ENCODE results near the gene SGCD. TPM values are rescaled to one million over a fixed set of nuclear protein-coding genes. Genes with fewer than 3 reads are reported as not detected.

Gene SGCD
- total and polyA plus RNA-seq, 9 of the 15 experiments (the other 6 are each of a cell fraction or from before 2014, with no cell fraction given): not detected

DNA sequence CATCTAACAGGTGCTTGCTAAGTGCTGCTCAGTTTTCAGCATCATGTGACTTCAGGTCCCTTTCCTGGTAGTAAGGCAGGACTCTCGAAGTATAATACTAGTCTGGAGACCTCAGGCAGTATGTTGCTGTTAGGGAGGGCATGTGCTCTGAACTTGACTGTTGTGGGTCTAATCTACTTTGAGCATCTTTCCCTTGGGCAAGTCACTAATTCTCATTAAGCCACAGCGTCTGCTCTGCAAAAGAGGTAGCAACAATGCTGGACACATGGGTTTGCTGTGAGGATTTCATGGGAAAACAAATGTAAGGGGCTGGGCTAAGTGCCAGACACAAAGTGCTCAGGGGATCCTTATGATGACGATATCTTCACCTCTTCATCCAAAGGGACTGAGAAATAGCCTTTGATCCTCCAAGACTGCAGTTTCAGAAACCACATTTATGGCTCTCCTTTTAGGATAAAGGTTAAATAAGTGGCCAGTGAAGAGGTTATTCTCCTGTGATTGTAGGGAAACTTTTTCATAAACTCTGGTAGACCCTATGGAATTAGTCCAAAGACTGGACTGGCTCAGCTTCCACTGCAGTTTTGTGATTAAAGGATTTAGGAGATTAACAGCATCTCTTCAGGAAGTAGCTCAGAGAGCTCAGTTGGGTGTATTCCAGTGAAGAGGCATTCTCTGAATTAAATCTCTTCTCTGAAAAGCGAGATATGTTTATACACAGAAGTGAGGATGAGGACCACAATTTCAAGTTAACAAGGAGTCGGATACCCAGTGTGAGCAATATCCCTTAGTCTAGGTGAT, 216.6 kb downstream of the SGCD start (continued):
- TF ChIP-seq, protein P1, sequence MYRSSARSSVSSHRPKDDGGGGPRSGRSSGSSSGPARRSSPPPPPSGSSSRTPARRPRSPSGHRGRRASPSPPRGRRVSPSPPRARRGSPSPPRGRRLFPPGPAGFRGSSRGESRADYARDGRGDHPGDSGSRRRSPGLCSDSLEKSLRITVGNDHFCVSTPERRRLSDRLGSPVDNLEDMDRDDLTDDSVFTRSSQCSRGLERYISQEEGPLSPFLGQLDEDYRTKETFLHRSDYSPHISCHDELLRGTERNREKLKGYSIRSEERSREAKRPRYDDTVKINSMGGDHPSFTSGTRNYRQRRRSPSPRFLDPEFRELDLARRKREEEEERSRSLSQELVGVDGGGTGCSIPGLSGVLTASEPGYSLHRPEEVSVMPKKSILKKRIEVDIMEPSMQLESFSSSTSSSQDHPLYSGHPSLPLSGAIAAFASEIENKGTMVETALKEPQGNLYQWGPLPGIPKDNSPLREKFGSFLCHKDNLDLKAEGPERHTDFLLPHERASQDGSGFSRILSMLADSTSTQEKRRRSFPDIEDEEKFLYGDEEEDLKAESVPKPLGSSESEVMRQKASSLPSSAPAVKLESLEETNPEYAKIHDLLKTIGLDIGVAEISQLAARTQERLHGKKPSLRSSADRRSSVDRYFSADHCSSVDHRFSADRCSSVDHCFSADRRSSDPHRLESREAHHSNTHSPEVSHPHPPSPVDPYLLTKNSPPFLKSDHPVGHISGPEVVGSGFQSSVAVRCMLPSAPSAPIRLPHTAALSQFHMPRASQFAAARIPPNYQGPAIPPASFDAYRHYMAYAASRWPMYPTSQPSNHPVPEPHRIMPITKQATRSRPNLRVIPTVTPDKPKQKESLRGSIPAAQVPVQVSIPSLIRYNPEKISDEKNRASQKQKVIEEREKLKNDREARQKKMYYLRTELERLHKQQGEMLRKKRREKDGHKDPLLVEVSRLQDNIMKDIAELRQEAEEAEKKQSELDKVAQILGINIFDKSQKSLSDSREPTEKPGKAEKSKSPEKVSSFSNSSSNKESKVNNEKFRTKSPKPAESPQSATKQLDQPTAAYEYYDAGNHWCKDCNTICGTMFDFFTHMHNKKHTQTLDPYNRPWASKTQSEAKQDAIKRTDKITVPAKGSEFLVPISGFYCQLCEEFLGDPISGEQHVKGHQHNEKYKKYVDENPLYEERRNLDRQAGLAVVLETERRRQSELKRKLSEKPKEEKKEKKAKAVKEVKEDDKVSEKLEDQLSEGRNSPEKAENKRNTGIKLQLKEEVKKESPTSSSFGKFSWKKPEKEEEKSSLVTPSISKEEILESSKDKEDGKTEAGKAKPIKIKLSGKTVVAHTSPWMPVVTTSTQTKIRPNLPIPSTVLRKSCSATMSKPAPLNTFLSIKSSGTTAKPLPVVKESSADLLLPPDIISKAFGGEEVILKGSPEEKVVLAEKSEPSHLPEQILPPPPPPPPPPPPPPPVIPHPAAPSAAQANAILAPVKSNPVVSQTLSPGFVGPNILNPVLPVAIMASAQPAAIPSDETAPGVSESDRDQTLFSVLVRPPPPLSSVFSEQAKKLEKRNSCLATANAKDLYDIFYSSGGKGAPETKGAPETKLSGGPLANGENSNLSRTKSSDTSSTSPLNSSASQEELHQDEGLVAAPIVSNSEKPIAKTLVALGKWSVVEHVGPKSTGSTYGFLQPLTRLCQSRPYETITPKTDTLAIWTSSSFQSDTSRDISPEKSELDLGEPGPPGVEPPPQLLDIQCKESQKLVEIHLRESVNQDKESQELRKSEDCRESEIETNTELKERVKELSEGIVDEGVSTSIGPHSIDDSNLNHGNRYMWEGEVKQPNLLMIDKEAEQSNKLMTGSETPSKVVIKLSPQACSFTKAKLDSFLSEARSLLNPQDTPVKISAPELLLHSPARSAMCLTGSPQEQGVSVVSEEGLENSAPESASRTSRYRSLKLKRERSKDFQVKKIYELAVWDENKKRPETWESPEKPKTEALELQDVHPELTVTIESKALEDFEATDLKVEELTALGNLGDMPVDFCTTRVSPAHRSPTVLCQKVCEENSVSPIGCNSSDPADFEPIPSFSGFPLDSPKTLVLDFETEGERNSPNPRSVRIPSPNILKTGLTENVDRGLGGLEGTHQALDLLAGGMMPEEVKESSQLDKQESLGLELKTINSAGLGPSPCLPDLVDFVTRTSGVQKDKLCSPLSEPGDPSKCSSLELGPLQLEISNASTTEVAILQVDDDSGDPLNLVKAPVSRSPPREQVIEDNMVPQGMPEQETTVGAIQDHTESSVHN (IDR thresholded peaks at IDR 0.05; ENCODE audit: borderline replicate concordance in 1 of 2, low read depth in 1 of 2): no peak
- TF ChIP-seq POLR2B (IDR thresholded peaks at IDR 0.05; ENCODE audit: low read depth, partially characterized antibody): no peak
- TF ChIP-seq CBFB (CRISPR knock-in tag; IDR thresholded peaks at IDR 0.05): no peak
- TF ChIP-seq SP1 (CRISPR knock-in tag; IDR thresholded peaks at IDR 0.05): no peak
- no peak for TF ChIP-seq FOXJ3 (CRISPR knock-in tag; IDR thresholded peaks at IDR 0.05)
